K562 (cell line): ENCODE measurements around the gene IQCN. TPM values are rescaled to one million over a fixed set of nuclear protein-coding genes. Genes with fewer than 3 reads are reported as not detected.

ENCODE experiments used
- AFF4 ChIP-seq: sonication (generic); formaldehyde crosslinking; IDR thresholded peaks from 2 replicates; pipeline ENCODE4 v1.8.0; 2023; ENCODE audit warnings: mild to moderate bottlenecking, missing genetic modification reagents
- BCOR ChIP-seq: fragments of 450-650 bp; IDR thresholded peaks from 2 replicates; pipeline ENCODE4 v1.6.1; 2016
- HOMEZ ChIP-seq: fragments of 250-450 bp; sonication (Bioruptor Pico); IDR thresholded peaks from 2 replicates; pipeline ENCODE4 v1.4.0; 2020; ENCODE audit warnings: mild to moderate bottlenecking, moderate library complexity
- SMARCE1 ChIP-seq: fragments of 450-650 bp; IDR thresholded peaks from 2 replicates; pipeline ENCODE4 v1.7.1; 2016; ENCODE audit warnings: mild to moderate bottlenecking
- STAG1 ChIP-seq: sonication (generic); formaldehyde crosslinking; IDR thresholded peaks from 2 replicates; pipeline ENCODE4 v1.5.0; 2020; ENCODE audit warnings: missing genetic modification reagents, borderline replicate concordance
- ZEB2 ChIP-seq: fragments of 450-650 bp; IDR thresholded peaks from 2 replicates; pipeline ENCODE4 v1.6.1; 2016
- ZNF589 ChIP-seq: fragments of 200-800 bp; sonication (Bioruptor generic); IDR thresholded peaks from 2 replicates; pipeline ENCODE4 v1.6.1; 2016; ENCODE audit warnings: low read depth, missing genetic modification characterization, missing compliant biosample characterization
- polyA plus RNA-seq, 8 experiments: library from polyadenylated mRNA; depleted of rRNA in 4 of 8; stranded (reverse) in 5 of 8; unstranded in 3 of 8; fragments of >200 nt; fragmentation: Nextera tagmentation in 2 of 8; fragmentation: Illumina TruSeq in 1 of 8; extraction: Ambion mirVana in 2 of 8; extraction: Trizol in 1 of 8; gene quantifications; 2 replicates each; pipeline versions ENCODE4 v1.2.1 to v1.2.3, GENCODE V29; 2011 to 2014; ENCODE audit warnings: inconsistent platforms in 1 of 8, missing spikeins in 1 of 8
- total RNA-seq, 7 experiments: library from RNA; depleted of rRNA in 6 of 7; stranded (reverse); fragments of >200 nt in 6 of 7; fragmentation: Illumina TruSeq in 2 of 7; extraction: Trizol in 2 of 7; gene quantifications; 2 replicates each; pipeline versions ENCODE4 v1.2.1 to v1.2.3, GENCODE V29; 2011 to 2021; ENCODE audit warnings: low replicate concordance in 1 of 7
- TF ChIP-seq, protein P1 (sequence below): IDR thresholded peaks from 2 replicates; pipeline ENCODE4 v1.6.1; 2011; ENCODE audit warnings: borderline replicate concordance, low read depth, mild to moderate bottlenecking, moderate library complexity, low read length; ENCODE audit not compliant: insufficient read depth, poor library complexity, severe bottlenecking
- TF ChIP-seq, protein P2 (sequence below): fragments of 250-450 bp; sonication (Bioruptor Pico); IDR thresholded peaks from 2 replicates; pipeline ENCODE4 v1.4.0; 2020
- TF ChIP-seq, protein P3 (sequence below): fragments of 250-450 bp; sonication (Bioruptor Pico); IDR thresholded peaks from 2 replicates; pipeline ENCODE4 v1.5.0; 2021; ENCODE audit warnings: mild to moderate bottlenecking, borderline replicate concordance

The IQCN gene
- total and polyA plus RNA-seq, 9 of the 15 experiments (the other 6 are each of a cell fraction or from before 2014, with no cell fraction given), result 0.01 to 0.07 (median 0.04) TPM; not detected in 3

GRCh38 chr19:18208098-18208951 is 65.9 kb downstream of the IQCN start (continued):
- TF ChIP-seq, protein P1, sequence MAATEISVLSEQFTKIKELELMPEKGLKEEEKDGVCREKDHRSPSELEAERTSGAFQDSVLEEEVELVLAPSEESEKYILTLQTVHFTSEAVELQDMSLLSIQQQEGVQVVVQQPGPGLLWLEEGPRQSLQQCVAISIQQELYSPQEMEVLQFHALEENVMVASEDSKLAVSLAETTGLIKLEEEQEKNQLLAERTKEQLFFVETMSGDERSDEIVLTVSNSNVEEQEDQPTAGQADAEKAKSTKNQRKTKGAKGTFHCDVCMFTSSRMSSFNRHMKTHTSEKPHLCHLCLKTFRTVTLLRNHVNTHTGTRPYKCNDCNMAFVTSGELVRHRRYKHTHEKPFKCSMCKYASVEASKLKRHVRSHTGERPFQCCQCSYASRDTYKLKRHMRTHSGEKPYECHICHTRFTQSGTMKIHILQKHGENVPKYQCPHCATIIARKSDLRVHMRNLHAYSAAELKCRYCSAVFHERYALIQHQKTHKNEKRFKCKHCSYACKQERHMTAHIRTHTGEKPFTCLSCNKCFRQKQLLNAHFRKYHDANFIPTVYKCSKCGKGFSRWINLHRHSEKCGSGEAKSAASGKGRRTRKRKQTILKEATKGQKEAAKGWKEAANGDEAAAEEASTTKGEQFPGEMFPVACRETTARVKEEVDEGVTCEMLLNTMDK, result peak; percentile 20
- no peak for TF ChIP-seq ZNF589 (CRISPR knock-in tag)
- no peak for TF ChIP-seq AFF4 (CRISPR knock-in tag)
- TF ChIP-seq HOMEZ (CRISPR knock-in tag), result no peak
- TF ChIP-seq ZEB2, result no peak
- TF ChIP-seq, protein P2, sequence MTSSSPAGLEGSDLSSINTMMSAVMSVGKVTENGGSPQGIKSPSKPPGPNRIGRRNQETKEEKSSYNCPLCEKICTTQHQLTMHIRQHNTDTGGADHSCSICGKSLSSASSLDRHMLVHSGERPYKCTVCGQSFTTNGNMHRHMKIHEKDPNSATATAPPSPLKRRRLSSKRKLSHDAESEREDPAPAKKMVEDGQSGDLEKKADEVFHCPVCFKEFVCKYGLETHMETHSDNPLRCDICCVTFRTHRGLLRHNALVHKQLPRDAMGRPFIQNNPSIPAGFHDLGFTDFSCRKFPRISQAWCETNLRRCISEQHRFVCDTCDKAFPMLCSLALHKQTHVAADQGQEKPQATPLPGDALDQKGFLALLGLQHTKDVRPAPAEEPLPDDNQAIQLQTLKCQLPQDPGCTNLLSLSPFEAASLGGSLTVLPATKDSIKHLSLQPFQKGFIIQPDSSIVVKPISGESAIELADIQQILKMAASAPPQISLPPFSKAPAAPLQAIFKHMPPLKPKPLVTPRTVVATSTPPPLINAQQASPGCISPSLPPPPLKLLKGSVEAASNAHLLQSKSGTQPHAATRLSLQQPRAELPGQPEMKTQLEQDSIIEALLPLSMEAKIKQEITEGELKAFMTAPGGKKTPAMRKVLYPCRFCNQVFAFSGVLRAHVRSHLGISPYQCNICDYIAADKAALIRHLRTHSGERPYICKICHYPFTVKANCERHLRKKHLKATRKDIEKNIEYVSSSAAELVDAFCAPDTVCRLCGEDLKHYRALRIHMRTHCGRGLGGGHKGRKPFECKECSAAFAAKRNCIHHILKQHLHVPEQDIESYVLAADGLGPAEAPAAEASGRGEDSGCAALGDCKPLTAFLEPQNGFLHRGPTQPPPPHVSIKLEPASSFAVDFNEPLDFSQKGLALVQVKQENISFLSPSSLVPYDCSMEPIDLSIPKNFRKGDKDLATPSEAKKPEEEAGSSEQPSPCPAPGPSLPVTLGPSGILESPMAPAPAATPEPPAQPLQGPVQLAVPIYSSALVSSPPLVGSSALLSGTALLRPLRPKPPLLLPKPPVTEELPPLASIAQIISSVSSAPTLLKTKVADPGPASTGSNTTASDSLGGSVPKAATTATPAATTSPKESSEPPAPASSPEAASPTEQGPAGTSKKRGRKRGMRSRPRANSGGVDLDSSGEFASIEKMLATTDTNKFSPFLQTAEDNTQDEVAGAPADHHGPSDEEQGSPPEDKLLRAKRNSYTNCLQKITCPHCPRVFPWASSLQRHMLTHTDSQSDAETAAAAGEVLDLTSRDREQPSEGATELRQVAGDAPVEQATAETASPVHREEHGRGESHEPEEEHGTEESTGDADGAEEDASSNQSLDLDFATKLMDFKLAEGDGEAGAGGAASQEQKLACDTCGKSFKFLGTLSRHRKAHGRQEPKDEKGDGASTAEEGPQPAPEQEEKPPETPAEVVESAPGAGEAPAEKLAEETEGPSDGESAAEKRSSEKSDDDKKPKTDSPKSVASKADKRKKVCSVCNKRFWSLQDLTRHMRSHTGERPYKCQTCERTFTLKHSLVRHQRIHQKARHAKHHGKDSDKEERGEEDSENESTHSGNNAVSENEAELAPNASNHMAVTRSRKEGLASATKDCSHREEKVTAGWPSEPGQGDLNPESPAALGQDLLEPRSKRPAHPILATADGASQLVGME (CRISPR knock-in tag), result no peak
- TF ChIP-seq STAG1 (CRISPR knock-in tag), result peak; percentile 64; the same call in 1 of the 2 replicates
- TF ChIP-seq, protein P3, sequence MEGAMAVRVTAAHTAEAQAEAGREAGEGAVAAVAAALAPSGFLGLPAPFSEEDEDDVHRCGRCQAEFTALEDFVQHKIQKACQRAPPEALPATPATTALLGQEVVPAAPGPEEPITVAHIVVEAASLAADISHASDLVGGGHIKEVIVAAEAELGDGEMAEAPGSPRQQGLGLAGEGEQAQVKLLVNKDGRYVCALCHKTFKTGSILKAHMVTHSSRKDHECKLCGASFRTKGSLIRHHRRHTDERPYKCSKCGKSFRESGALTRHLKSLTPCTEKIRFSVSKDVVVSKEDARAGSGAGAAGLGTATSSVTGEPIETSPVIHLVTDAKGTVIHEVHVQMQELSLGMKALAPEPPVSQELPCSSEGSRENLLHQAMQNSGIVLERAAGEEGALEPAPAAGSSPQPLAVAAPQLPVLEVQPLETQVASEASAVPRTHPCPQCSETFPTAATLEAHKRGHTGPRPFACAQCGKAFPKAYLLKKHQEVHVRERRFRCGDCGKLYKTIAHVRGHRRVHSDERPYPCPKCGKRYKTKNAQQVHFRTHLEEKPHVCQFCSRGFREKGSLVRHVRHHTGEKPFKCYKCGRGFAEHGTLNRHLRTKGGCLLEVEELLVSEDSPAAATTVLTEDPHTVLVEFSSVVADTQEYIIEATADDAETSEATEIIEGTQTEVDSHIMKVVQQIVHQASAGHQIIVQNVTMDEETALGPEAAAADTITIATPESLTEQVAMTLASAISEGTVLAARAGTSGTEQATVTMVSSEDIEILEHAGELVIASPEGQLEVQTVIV (CRISPR knock-in tag), result no peak
- peak; percentile 95 for TF ChIP-seq BCOR
- no peak for TF ChIP-seq SMARCE1
